HepG2 (cell line): Measurements from ENCODE around the gene GPS1. TPM values are rescaled to one million over a fixed set of nuclear protein-coding genes. Genes with fewer than 3 reads are reported as not detected.

Source experiments
- CHD2 ChIP-seq: IDR thresholded peaks from 2 replicates; pipeline ENCODE4 v1.6.1; 2011; ENCODE audit warnings: low read depth, low read length, improper control_type of control experiment
- IKZF4 ChIP-seq: sonication (generic); formaldehyde crosslinking; IDR thresholded peaks from 2 replicates; pipeline ENCODE4 v1.5.1; 2020; ENCODE audit warnings: borderline replicate concordance, mild to moderate bottlenecking, low read depth, missing genetic modification reagents; ENCODE audit errors: not compliant biosample characterization
- JARID2 ChIP-seq: sonication (generic); formaldehyde crosslinking; IDR thresholded peaks from 2 replicates; pipeline ENCODE4 v1.8.1; 2023; ENCODE audit warnings: missing genetic modification reagents, inconsistent platforms; ENCODE audit not compliant: insufficient replicate concordance
- JUNB ChIP-seq: sonication (generic); formaldehyde crosslinking; IDR thresholded peaks from 2 replicates; pipeline ENCODE4 v1.8.0; 2022; ENCODE audit warnings: missing genetic modification reagents, mild to moderate bottlenecking, borderline replicate concordance
- KDM3A ChIP-seq: IDR thresholded peaks from 2 replicates; pipeline ENCODE4 v1.6.1; 2018; ENCODE audit warnings: low read depth, missing compliant biosample characterization
- KLF9 ChIP-seq: IDR thresholded peaks from 2 replicates; pipeline ENCODE4 v1.6.1; 2016; ENCODE audit warnings: low read depth
- PRMT3 ChIP-seq: sonication (generic); formaldehyde crosslinking; IDR thresholded peaks from 2 replicates; pipeline ENCODE4 v1.8.1; 2022; ENCODE audit warnings: low read depth, mild to moderate bottlenecking, moderate library complexity, missing genetic modification reagents, borderline replicate concordance
- SAFB2 ChIP-seq: sonication (generic); formaldehyde crosslinking; IDR thresholded peaks from 2 replicates; pipeline ENCODE4 v1.5.1; 2020; ENCODE audit warnings: missing genetic modification reagents, low read depth, mild to moderate bottlenecking, borderline replicate concordance
- SOX6 ChIP-seq, 2 experiments: fragments of 450-650 bp in 1 of 2; sonication (generic) in 1 of 2; formaldehyde crosslinking in 1 of 2; IDR thresholded peaks; 2 replicates each; pipeline versions ENCODE4 v1.4.0 to v1.6.1; 2017 to 2020; ENCODE audit warnings: antibody characterized with exemption in 1 of 2, mild to moderate bottlenecking in 1 of 2, missing genetic modification reagents in 1 of 2
- ZBTB20 ChIP-seq: sonication (generic); formaldehyde crosslinking; IDR thresholded peaks from 2 replicates; pipeline ENCODE4 v1.8.1; 2023; ENCODE audit warnings: missing genetic modification reagents, low read depth, mild to moderate bottlenecking, borderline replicate concordance
- ZNF225 ChIP-seq: sonication (generic); formaldehyde crosslinking; IDR thresholded peaks from 2 replicates; pipeline ENCODE4 v1.4.0; 2020; ENCODE audit warnings: mild to moderate bottlenecking, missing genetic modification reagents
- ZNF235 ChIP-seq: sonication (generic); formaldehyde crosslinking; IDR thresholded peaks from 2 replicates; pipeline ENCODE4 v1.8.1; 2023; ENCODE audit warnings: mild to moderate bottlenecking, missing genetic modification reagents, borderline replicate concordance
- ZNF737 ChIP-seq: sonication (generic); formaldehyde crosslinking; IDR thresholded peaks from 2 replicates; pipeline ENCODE4 v1.5.0; 2020; ENCODE audit warnings: missing genetic modification reagents, mild to moderate bottlenecking, borderline replicate concordance
- ZNF75D ChIP-seq: sonication (generic); formaldehyde crosslinking; IDR thresholded peaks from 2 replicates; pipeline ENCODE4 v1.8.1; 2023; ENCODE audit warnings: missing genetic modification reagents, mild to moderate bottlenecking, borderline replicate concordance
- polyA plus RNA-seq, 8 experiments: library from polyadenylated mRNA; depleted of rRNA in 3 of 8; stranded (reverse) in 7 of 8; unstranded in 1 of 8; fragments of >200 nt; fragmentation: Illumina TruSeq in 4 of 8; extraction: Trizol in 4 of 8; gene quantifications; 2 replicates each; pipeline versions ENCODE4 v1.2.1 to v1.2.3, GENCODE V29; 2011 to 2016; ENCODE audit warnings: low read depth in 4 of 8, missing spikeins in 1 of 8, mixed read lengths in 1 of 8; ENCODE audit not compliant: insufficient read depth in 1 of 8
- total RNA-seq, 5 experiments: library from RNA; depleted of rRNA; stranded (reverse); fragments of >200 nt; fragmentation: Illumina TruSeq; extraction: Trizol; gene quantifications; 2 replicates each; pipeline ENCODE4 v1.2.3, GENCODE V29; 2016; ENCODE audit warnings: low read depth in 1 of 5
- TF ChIP-seq, protein P1 (sequence below): sonication (generic); formaldehyde crosslinking; IDR thresholded peaks from 2 replicates; pipeline ENCODE4 v1.8.0; 2022; ENCODE audit warnings: missing genetic modification reagents, low read depth, mild to moderate bottlenecking, borderline replicate concordance
- TF ChIP-seq, protein P2 (sequence below): IDR thresholded peaks from 2 replicates; pipeline ENCODE4 v1.6.1; 2016
- TF ChIP-seq, protein P3 (sequence below): sonication (generic); formaldehyde crosslinking; IDR thresholded peaks from 2 replicates; pipeline ENCODE4 v1.4.0; 2020; ENCODE audit warnings: missing genetic modification reagents
- TF ChIP-seq, protein P4 (sequence below): sonication (generic); formaldehyde crosslinking; IDR thresholded peaks from 2 replicates; pipeline ENCODE4 v1.8.1; 2022; ENCODE audit warnings: mild to moderate bottlenecking, missing genetic modification reagents
- TF ChIP-seq, protein P5 (sequence below): sonication (generic); formaldehyde crosslinking; IDR thresholded peaks from 2 replicates; pipeline ENCODE4 v1.5.0; 2020; ENCODE audit warnings: mild to moderate bottlenecking, missing genetic modification reagents

GPS1 gene
- total and polyA plus RNA-seq, 2 of the 13 experiments (the other 11 are each of a cell fraction or from before 2014, with no cell fraction given), result 124 to 128 TPM

DNA sequence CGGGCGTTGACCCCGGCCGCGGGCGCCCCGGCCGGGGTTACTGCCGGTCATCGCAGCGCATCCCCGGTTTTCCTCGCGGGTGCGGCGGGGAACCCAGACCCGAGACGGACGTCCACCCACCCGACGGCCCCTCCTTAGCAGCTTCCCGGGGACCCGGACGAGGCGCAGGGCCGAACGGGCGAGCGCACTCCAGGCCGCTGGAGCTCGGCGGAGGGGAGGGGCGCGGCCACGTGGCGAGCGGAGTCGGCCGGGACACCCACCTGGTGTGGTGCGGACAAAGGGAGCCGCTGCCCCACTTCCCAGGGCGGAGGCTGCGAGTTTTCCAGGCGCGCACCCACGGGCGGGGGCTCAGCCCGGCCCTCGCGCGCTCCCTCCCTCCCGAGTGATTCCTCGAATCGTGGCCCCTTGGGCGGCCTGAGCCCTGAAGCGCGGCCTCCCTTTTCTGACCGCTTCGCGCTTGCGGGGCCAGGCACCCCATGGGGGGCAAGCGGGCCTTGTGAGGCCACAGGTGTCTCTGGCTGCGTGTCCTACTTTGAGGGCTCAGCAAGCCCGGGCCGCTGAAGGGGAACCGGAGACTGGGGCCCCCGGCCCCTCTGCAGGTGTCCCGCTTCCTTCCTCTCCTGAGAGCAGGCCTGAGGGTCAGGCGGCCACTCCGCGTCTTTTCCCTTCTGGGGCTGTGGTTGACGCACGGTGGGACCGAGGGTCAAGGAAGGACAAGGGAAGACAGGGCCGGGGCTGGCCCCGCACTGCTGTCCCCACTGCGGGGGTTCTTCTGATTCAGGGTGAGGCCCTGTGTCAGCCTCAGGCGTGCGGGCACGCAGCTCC lies 47.5 kb downstream of the GPS1 start (continued):
- TF ChIP-seq, protein P1, sequence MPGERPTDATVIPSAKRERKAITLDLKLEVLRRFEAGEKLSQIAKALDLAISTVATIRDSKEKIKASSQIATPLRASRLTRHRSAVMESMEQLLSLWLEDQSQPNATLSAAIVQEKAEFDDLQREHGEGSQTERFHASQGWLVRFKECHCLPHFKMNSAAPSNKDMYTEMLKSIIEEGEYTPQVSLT (CRISPR knock-in tag), result no peak
- TF ChIP-seq, protein P2, sequence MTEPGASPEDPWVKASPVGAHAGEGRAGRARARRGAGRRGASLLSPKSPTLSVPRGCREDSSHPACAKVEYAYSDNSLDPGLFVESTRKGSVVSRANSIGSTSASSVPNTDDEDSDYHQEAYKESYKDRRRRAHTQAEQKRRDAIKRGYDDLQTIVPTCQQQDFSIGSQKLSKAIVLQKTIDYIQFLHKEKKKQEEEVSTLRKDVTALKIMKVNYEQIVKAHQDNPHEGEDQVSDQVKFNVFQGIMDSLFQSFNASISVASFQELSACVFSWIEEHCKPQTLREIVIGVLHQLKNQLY (CRISPR knock-in tag), result no peak
- TF ChIP-seq ZNF235 (CRISPR knock-in tag) (no peak; the same call in 1 of the 2 replicates), ZBTB20 (CRISPR knock-in tag) (no peak), ZNF737 (CRISPR knock-in tag) (no peak), PRMT3 (CRISPR knock-in tag) (no peak), IKZF4 (CRISPR knock-in tag) (no peak), KLF9 (CRISPR knock-in tag) (no peak), CHD2 (no peak), KDM3A (CRISPR knock-in tag) (0 out of 2 replicates have a peak, but pooled peaks have one; percentile 20), JUNB (CRISPR knock-in tag) (no peak), ZNF75D (CRISPR knock-in tag) (no peak), SAFB2 (CRISPR knock-in tag) (0 out of 2 replicates have a peak, but pooled peaks have one; percentile 42), ZNF225 (CRISPR knock-in tag) (no peak), SOX6 (IDR thresholded peaks at IDR 0.05) (no peak), SOX6 (CRISPR knock-in tag; IDR thresholded peaks at IDR 0.05) (0 out of 2 replicates have a peak, but pooled peaks have one; percentile 28), JARID2 (peak; percentile 17)
- TF ChIP-seq, protein P3, sequence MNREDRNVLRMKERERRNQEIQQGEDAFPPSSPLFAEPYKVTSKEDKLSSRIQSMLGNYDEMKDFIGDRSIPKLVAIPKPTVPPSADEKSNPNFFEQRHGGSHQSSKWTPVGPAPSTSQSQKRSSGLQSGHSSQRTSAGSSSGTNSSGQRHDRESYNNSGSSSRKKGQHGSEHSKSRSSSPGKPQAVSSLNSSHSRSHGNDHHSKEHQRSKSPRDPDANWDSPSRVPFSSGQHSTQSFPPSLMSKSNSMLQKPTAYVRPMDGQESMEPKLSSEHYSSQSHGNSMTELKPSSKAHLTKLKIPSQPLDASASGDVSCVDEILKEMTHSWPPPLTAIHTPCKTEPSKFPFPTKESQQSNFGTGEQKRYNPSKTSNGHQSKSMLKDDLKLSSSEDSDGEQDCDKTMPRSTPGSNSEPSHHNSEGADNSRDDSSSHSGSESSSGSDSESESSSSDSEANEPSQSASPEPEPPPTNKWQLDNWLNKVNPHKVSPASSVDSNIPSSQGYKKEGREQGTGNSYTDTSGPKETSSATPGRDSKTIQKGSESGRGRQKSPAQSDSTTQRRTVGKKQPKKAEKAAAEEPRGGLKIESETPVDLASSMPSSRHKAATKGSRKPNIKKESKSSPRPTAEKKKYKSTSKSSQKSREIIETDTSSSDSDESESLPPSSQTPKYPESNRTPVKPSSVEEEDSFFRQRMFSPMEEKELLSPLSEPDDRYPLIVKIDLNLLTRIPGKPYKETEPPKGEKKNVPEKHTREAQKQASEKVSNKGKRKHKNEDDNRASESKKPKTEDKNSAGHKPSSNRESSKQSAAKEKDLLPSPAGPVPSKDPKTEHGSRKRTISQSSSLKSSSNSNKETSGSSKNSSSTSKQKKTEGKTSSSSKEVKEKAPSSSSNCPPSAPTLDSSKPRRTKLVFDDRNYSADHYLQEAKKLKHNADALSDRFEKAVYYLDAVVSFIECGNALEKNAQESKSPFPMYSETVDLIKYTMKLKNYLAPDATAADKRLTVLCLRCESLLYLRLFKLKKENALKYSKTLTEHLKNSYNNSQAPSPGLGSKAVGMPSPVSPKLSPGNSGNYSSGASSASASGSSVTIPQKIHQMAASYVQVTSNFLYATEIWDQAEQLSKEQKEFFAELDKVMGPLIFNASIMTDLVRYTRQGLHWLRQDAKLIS (CRISPR knock-in tag), result no peak
- TF ChIP-seq, protein P4, sequence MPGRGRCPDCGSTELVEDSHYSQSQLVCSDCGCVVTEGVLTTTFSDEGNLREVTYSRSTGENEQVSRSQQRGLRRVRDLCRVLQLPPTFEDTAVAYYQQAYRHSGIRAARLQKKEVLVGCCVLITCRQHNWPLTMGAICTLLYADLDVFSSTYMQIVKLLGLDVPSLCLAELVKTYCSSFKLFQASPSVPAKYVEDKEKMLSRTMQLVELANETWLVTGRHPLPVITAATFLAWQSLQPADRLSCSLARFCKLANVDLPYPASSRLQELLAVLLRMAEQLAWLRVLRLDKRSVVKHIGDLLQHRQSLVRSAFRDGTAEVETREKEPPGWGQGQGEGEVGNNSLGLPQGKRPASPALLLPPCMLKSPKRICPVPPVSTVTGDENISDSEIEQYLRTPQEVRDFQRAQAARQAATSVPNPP (CRISPR knock-in tag), result no peak
- TF ChIP-seq, protein P5, sequence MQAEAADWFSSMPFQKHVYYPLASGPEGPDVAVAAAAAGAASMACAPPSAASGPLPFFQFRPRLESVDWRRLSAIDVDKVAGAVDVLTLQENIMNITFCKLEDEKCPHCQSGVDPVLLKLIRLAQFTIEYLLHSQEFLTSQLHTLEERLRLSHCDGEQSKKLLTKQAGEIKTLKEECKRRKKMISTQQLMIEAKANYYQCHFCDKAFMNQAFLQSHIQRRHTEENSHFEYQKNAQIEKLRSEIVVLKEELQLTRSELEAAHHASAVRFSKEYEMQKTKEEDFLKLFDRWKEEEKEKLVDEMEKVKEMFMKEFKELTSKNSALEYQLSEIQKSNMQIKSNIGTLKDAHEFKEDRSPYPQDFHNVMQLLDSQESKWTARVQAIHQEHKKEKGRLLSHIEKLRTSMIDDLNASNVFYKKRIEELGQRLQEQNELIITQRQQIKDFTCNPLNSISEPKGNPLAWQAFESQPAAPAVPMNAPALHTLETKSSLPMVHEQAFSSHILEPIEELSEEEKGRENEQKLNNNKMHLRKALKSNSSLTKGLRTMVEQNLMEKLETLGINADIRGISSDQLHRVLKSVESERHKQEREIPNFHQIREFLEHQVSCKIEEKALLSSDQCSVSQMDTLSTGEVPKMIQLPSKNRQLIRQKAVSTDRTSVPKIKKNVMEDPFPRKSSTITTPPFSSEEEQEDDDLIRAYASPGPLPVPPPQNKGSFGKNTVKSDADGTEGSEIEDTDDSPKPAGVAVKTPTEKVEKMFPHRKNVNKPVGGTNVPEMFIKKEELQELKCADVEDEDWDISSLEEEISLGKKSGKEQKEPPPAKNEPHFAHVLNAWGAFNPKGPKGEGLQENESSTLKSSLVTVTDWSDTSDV (CRISPR knock-in tag), result no peak
